T-cell (primary cell): ENCODE results near the gene AADACL2. TPM values are rescaled to one million over a fixed set of nuclear protein-coding genes. Genes with fewer than 3 reads are reported as not detected.

Experiments
- ATAC-seq, 4 experiments: fragments of 200-7000 bp in 3 of 4; fragments of 150-1000 bp in 1 of 4; cut with Tn5 transposase; replicated peaks in 1 of 4; 1 replicate in 3 of 4; 2 replicates in 1 of 4; pipeline ENCODE4 v1.10.0; 2021; ENCODE audit warnings: moderate library complexity in 3 of 4, mild to moderate bottlenecking in 2 of 4, moderate number of reproducible peaks in 1 of 4
- CTCF ChIA-PET, 2 donors: fragments of 300-600 bp; sonication (Branson Sonifier 250); formaldehyde crosslinking; loops; one replicate each; lab custom pipeline; 2022; ENCODE audit warnings: antibody characterized with exemption in 2 of 2; lab: Charles Lee
- POLR2A ChIA-PET, 2 donors: fragments of 300-600 bp; sonication (Branson Sonifier 250); formaldehyde crosslinking; loops; one replicate each; lab custom pipeline; 2022; ENCODE audit warnings: antibody characterized with exemption in 2 of 2; lab: Charles Lee
- DNase-seq, 35 experiments: peaks; one replicate each; pipeline versions ENCODE4 v3.0.0 to v3.0.0-alpha.2; 2013 to 2023
- H3K27ac ChIP-seq: one replicate; pipeline ENCODE4 v1.5.1; 2013; ENCODE audit warnings: low read length
- H3K27me3 ChIP-seq, 2 experiments: replicated peaks in 1 of 2; 1 replicate in 1 of 2; 2 replicates in 1 of 2; pipeline versions ENCODE4 v1.6.1 to v1.7.0; 2013; ENCODE audit warnings: low read length in 1 of 2, mixed read lengths in 1 of 2; ENCODE audit not compliant: control insufficient read depth in 2 of 2, insufficient read depth in 2 of 2; ENCODE audit errors: extremely low read depth in 1 of 2
- H3K36me3 ChIP-seq, 2 donors: 1 replicate in 1 of 2; 2 replicates in 1 of 2; pipeline versions ENCODE4 v1.6.1 to v1.7.0; 2013; ENCODE audit warnings: low read length in 1 of 2; ENCODE audit not compliant: control insufficient read depth in 2 of 2, insufficient read depth in 1 of 2; ENCODE audit errors: extremely low read depth in 1 of 2
- H3K4me1 ChIP-seq, 2 experiments: 1 replicate in 1 of 2; 2 replicates in 1 of 2; pipeline versions ENCODE4 v1.6.1 to v1.7.0; 2013; ENCODE audit warnings: low read length in 2 of 2, mixed read lengths in 1 of 2; ENCODE audit not compliant: insufficient read depth in 2 of 2, control insufficient read depth in 1 of 2; ENCODE audit errors: extremely low read depth in 1 of 2
- H3K4me3 ChIP-seq, 2 donors: 1 replicate in 1 of 2; 2 replicates in 1 of 2; pipeline versions ENCODE4 v1.5.1 to v1.7.0; 2013; ENCODE audit warnings: mild to moderate bottlenecking in 2 of 2, low read length in 1 of 2, moderate library complexity in 1 of 2; ENCODE audit not compliant: control insufficient read depth in 1 of 2; ENCODE audit errors: extremely low read depth in 1 of 2
- H3K9me3 ChIP-seq: 2 replicates; pipeline ENCODE4 v1.7.0; 2013
- H3K27ac Mint-ChIP-seq, 2 donors: one replicate each; pipeline ENCODE4 v1.8.0; 2020 to 2021; ENCODE audit warnings: mild to moderate bottlenecking in 2 of 2, mixed read lengths in 2 of 2
- H3K27me3 Mint-ChIP-seq, 2 donors: one replicate each; pipeline ENCODE4 v1.8.0; 2021 to 2022; ENCODE audit warnings: mixed read lengths in 2 of 2
- H3K36me3 Mint-ChIP-seq: one replicate; pipeline ENCODE4 v1.8.0; 2021; ENCODE audit warnings: mixed read lengths
- H3K4me1 Mint-ChIP-seq, 3 donors: one replicate each; pipeline ENCODE4 v1.8.0; 2020 to 2022; ENCODE audit warnings: mixed read lengths in 3 of 3, mild to moderate bottlenecking in 1 of 3
- H3K4me3 Mint-ChIP-seq, 3 donors: one replicate each; pipeline ENCODE4 v1.8.0; 2020 to 2022; ENCODE audit warnings: mild to moderate bottlenecking in 3 of 3, mixed read lengths in 3 of 3, moderate library complexity in 3 of 3
- H3K9me3 Mint-ChIP-seq, 3 donors: one replicate each; pipeline ENCODE4 v1.8.0; 2020 to 2022; ENCODE audit warnings: mixed read lengths in 3 of 3
- WGBS: methylation state at CpG from one replicate; pipeline ENCODE4 v1.1.5; 2013; ENCODE audit warnings: missing lambda C conversion rate; ENCODE audit not compliant: insufficient coverage; 5-methylcytosine and 5-hydroxymethylcytosine counted together
- total RNA-seq, 35 experiments: library from RNA in 6 of 35; stranded (reverse) in 6 of 35; fragments of 120-200 nt in 1 of 35; gene quantifications; one replicate each; pipeline versions ENCODE4 v1.2.1 to v1.2.4 and lab custom pipeline; 2013 to 2026

Gene AADACL2
- total RNA-seq, 5 donors from 2014 or later (not counting 1 experiment from before 2014, with no cell fraction given): not detected

DNA sequence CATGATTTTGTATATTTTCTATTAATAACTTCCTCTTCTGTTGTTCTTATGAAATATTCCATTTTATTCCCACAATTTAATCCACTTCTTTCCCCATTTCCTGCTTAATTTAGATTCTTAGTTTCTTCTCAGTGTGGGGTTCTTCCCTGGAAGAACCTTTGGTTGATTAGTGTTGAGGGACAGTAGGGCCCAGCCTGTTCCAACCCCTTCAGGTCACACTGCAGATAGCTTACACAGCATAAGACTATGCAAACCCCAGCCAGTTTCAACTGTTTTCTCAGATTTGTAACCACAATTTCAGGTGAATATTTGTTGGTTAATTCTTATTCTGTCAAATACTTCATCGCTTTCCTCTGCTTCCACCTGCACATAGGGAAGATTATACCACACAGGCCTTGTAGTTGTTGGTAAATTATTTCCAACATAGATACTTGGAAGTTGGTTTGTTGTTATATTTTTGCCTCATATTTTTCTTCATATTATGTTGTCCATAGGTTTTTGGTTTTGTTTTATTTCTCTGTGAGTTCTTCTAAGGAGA lies 34.7 kb downstream of the AADACL2 start:
- Histone ChIP-seq H3K36me3 (no peaks in the 10 kb centered on the region), H3K4me1 (no peaks in the 10 kb centered on the region), H3K27me3 (peaks cover 0 to 7% of the 10 kb centered on the region in 2 experiments), H3K27ac (no peak overlapping the region), H3K4me3 (no peak overlapping the region), H3K9me3 (no peaks in the 10 kb centered on the region)
- ATAC-seq: no peak
- POLR2A ChIA-PET: no interaction called here
- Mint-ChIP-seq H3K9me3 (no peaks in the 10 kb centered on the region), H3K4me1 (no peaks in the 10 kb centered on the region), H3K27me3 (peaks cover 3% of the 10 kb centered on the region in 2 donors), H3K36me3 (no peaks in the 10 kb centered on the region), H3K4me3 (no peak overlapping the region), H3K27ac (no peak overlapping the region)
- CTCF ChIA-PET: interaction anchor here in 1 of 2 donors (0.6 kb wide), 1 partner anchor 1961 kb away, joined by 3 read pairs; no protein-coding TSS in a partner anchor
- no peak for DNase-seq
- no CpG with 5 or more reads among the region's 1 CpG for WGBS

DNA sequence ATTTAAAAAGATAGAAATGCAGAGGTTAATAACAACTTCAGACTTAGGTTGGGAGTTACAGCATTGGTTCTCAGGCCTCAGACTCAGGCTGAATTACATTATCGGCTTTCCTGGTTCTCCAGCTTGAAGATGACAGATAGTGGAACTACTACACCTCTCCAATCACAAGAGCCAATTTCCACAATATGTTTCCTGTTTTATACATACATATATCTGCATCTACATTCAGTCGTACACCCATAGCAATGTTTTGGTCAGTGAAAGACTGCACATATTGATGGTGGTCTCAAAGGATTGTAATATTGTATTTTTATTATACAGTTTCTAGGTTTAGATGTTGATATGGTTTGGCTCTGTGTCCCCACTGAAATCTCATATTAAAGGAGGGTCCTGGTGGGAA lies 35.4 kb downstream of the AADACL2 start:
- Histone ChIP-seq H3K27me3 (peaks cover 0 to 7% of the 10 kb centered on the region in 2 experiments), H3K4me3 (no peak overlapping the region), H3K27ac (no peak overlapping the region), H3K36me3 (no peaks in the 10 kb centered on the region), H3K4me1 (no peaks in the 10 kb centered on the region), H3K9me3 (no peaks in the 10 kb centered on the region)
- no peak overlapping the region for H3K4me3 Mint-ChIP-seq
- WGBS: no CpG with 5 or more reads among the region's 2 CpGs
- CTCF ChIA-PET: interaction anchor here in 1 of 2 donors (0.6 kb wide), 1 partner anchor 1962 kb away, joined by 3 read pairs; no protein-coding TSS in a partner anchor
- H3K27ac Mint-ChIP-seq: no peak overlapping the region
- DNase-seq (no peak), ATAC-seq (no peak)
- H3K27me3 Mint-ChIP-seq: peaks cover 3% of the 10 kb centered on the region in 2 donors
- POLR2A ChIA-PET: no interaction called here
- no peaks in the 10 kb centered on the region for H3K36me3 Mint-ChIP-seq
- H3K4me1 Mint-ChIP-seq: no peaks in the 10 kb centered on the region
- H3K9me3 Mint-ChIP-seq: no peaks in the 10 kb centered on the region

- POLR2A ChIA-PET: interaction anchor here in 1 of 2 donors (0.5 kb wide), 1 partner anchor 134 kb away, joined by 3 read pairs; no protein-coding TSS in a partner anchor
- 98% methylated on average over 4 of the region's 4 CpGs for WGBS
- H3K27ac ChIP-seq: no peak overlapping the region
Measured at GRCh38 chr3:151770956-151771355, 37.2 kb downstream of the AADACL2 start.

DNA sequence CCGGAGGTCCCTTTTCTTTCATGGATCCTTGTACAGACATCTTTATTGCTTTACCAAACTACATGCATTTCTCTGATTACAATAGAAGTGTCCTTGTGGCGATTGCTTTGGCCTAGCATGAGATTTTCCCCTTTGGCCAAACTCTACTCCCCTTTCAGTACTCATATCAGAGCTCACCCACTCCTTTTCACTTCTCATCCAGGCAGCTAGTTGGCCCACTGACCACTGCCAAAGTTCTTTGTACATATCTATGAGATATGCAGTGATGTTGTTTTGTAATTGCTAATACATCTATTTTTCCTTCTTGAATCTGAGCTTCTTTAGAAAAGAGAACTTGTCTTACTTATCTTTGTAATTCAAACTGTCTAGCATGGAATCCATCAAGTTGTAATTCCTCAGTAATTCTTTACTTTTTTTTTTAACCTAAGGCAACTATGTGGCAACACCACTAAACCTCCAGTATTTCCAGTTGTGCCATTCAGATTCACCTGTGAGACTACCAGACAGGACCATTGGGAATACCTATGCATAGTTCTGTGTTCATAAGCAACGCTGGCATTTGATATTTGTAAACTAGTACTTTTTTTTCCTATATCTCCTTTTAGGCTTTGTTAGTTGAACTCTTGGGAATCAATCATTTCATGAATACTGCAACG lies 39.2 kb downstream of the AADACL2 start:
- Mint-ChIP-seq H3K27ac (no peak overlapping the region), H3K9me3 (no peaks in the 10 kb centered on the region), H3K4me1 (no peaks in the 10 kb centered on the region), H3K36me3 (no peaks in the 10 kb centered on the region), H3K27me3 (peaks cover 2 to 3% of the 10 kb centered on the region in 2 donors), H3K4me3 (no peak overlapping the region)
- no peaks in the 10 kb centered on the region for H3K4me1 ChIP-seq
- no peaks in the 10 kb centered on the region for H3K36me3 ChIP-seq
- H3K27me3 ChIP-seq: peaks cover 0 to 7% of the 10 kb centered on the region in 2 experiments
- 57% methylated on average over 1 of the region's 4 CpGs for WGBS
- H3K4me3 ChIP-seq: no peak overlapping the region
- no peak for DNase-seq
- ChIA-PET POLR2A (no interaction called here), CTCF (no interaction called here)
- ATAC-seq: no peak
- H3K27ac ChIP-seq: no peak overlapping the region
- H3K9me3 ChIP-seq: no peaks in the 10 kb centered on the region

More at GRCh38 chr3:151770956-151771355, 37.2 kb downstream of the AADACL2 start:
- Mint-ChIP-seq H3K27me3 (peaks cover 2 to 3% of the 10 kb centered on the region in 2 donors), H3K4me1 (no peaks in the 10 kb centered on the region), H3K4me3 (no peak overlapping the region), H3K27ac (no peak overlapping the region), H3K9me3 (no peaks in the 10 kb centered on the region), H3K36me3 (no peaks in the 10 kb centered on the region)
- no peaks in the 10 kb centered on the region for H3K4me1 ChIP-seq
- DNase-seq: no peak
- H3K9me3 ChIP-seq: no peaks in the 10 kb centered on the region
- peaks cover 0 to 7% of the 10 kb centered on the region in 2 experiments for H3K27me3 ChIP-seq
- no peak overlapping the region for H3K4me3 ChIP-seq
- H3K36me3 ChIP-seq: no peaks in the 10 kb centered on the region
- CTCF ChIA-PET: no interaction called here
- no peak for ATAC-seq

DNA sequence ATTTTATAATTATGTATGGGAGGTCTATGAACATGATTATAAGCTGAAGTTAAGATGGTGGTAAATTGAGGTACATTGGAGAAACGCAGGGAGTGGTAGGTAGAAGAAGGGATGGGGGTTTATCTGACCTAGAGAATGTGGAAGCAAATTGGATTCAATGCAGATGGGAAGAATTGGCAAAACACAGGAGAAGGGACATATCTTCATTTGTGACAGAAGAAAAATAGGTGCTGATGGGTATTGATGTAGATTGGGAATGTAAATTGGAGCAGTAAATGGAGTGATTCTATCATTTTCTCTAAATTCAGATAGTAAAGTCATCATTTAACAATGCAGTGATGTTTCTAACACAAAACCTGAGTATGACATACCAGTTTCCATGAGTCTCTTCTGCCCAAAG lies 40.5 kb downstream of the AADACL2 start:
- H3K4me3 Mint-ChIP-seq: no peak overlapping the region
- no peaks in the 10 kb centered on the region for H3K9me3 ChIP-seq
- H3K27ac Mint-ChIP-seq: no peak overlapping the region
- no peaks in the 10 kb centered on the region for H3K36me3 ChIP-seq
- H3K27ac ChIP-seq: no peak overlapping the region
- no peaks in the 10 kb centered on the region for H3K4me1 ChIP-seq
- DNase-seq: no peak
- no peaks in the 10 kb centered on the region for H3K4me1 Mint-ChIP-seq
- no peak overlapping the region for H3K4me3 ChIP-seq
- H3K9me3 Mint-ChIP-seq: no peaks in the 10 kb centered on the region
- no peaks in the 10 kb centered on the region for H3K36me3 Mint-ChIP-seq
- WGBS: 50% methylated on average over 1 of the region's 1 CpG
- peaks cover 3% of the 10 kb centered on the region in 2 donors for H3K27me3 Mint-ChIP-seq
- no peak for ATAC-seq
- peaks cover 0 to 7% of the 10 kb centered on the region in 2 experiments for H3K27me3 ChIP-seq
- CTCF ChIA-PET: no interaction called here
- POLR2A ChIA-PET: no interaction called here

DNA sequence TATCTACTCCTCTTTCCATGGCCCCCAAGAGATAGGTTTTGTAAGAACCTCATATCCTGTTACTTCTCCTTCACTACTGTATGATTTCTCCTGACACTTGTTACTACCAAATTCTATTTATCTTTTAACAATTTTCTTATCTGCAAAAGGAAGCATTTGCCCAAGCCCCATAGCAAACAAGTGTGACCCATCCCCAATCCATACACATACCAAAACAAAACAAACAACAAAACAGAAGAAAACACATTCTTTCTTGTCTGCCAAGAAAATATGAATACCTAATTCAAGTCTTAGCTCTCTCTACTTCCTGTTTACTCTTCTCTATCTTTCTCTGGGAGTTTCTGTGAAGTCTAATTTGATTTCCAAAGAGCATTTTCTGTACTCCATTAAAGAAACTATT lies 41.2 kb downstream of the AADACL2 start:
- Histone ChIP-seq H3K27me3 (peaks cover 0 to 4% of the 10 kb centered on the region in 2 experiments), H3K27ac (no peak overlapping the region), H3K4me1 (no peaks in the 10 kb centered on the region), H3K9me3 (no peaks in the 10 kb centered on the region), H3K36me3 (no peaks in the 10 kb centered on the region), H3K4me3 (no peak overlapping the region)
- Mint-ChIP-seq H3K4me1 (no peaks in the 10 kb centered on the region), H3K9me3 (no peaks in the 10 kb centered on the region), H3K27me3 (peaks cover 3% of the 10 kb centered on the region in 2 donors), H3K27ac (no peak overlapping the region), H3K4me3 (no peak overlapping the region), H3K36me3 (no peaks in the 10 kb centered on the region)
- ChIA-PET POLR2A (no interaction called here), CTCF (no interaction called here)
- no peak for ATAC-seq
- DNase-seq: no peak
